ENCODE measurements around the gene TTLL3.

TTLL3 gene

GRCh38 chr3:9817436-9817835 lies 7.4 kb downstream of the TTLL3 start:
- no peaks in the 10 kb centered on the region for H3K9me3 ChIP-seq (ENCODE audit: control insufficient read depth, low read length)
- no peak overlapping the region for H3K4me3 ChIP-seq (ENCODE audit: insufficient read depth, low read depth, low read length, poor library complexity, severe bottlenecking)
- H3K36me3 ChIP-seq (ENCODE audit: control insufficient read depth, insufficient read depth, low read length) = peaks cover 4% of the 10 kb centered on the region
- H3K27ac ChIP-seq (ENCODE audit: insufficient read depth, low read length, poor library complexity, severe bottlenecking) = no peak overlapping the region
- H3K4me1 ChIP-seq (ENCODE audit: control insufficient read depth, insufficient read depth, low read length, poor library complexity, severe bottlenecking) = no peaks in the 10 kb centered on the region
- no peak for DNase-seq
- no peaks in the 10 kb centered on the region for H3K27me3 ChIP-seq (replicated peaks; ENCODE audit: control insufficient read depth, insufficient read depth, low read length, poor library complexity, severe bottlenecking)

- Histone ChIP-seq H3K9me3 (ENCODE audit: control insufficient read depth, low read length) (no peaks in the 10 kb centered on the region), H3K27ac (ENCODE audit: insufficient read depth, low read length, poor library complexity, severe bottlenecking) (no peak overlapping the region), H3K36me3 (ENCODE audit: control insufficient read depth, insufficient read depth, low read length) (peaks cover under 1% of the 10 kb centered on the region), H3K4me3 (ENCODE audit: insufficient read depth, low read depth, low read length, poor library complexity, severe bottlenecking) (no peak overlapping the region), H3K27me3 (replicated peaks; ENCODE audit: control insufficient read depth, insufficient read depth, low read length, poor library complexity, severe bottlenecking) (no peaks in the 10 kb centered on the region), H3K4me1 (ENCODE audit: control insufficient read depth, insufficient read depth, low read length, poor library complexity, severe bottlenecking) (no peaks in the 10 kb centered on the region)
- DNase-seq = no peak
Measured at GRCh38 chr3:9818666-9819335, 8.7 kb downstream of the TTLL3 start.

GRCh38 chr3:9820543-9820942 lies 10.5 kb downstream of the TTLL3 start:
- Histone ChIP-seq H3K36me3 (ENCODE audit: control insufficient read depth, insufficient read depth, low read length) (no peaks in the 10 kb centered on the region), H3K4me1 (ENCODE audit: control insufficient read depth, insufficient read depth, low read length, poor library complexity, severe bottlenecking) (no peaks in the 10 kb centered on the region), H3K27me3 (replicated peaks; ENCODE audit: control insufficient read depth, insufficient read depth, low read length, poor library complexity, severe bottlenecking) (no peaks in the 10 kb centered on the region), H3K27ac (ENCODE audit: insufficient read depth, low read length, poor library complexity, severe bottlenecking) (no peak overlapping the region), H3K9me3 (ENCODE audit: control insufficient read depth, low read length) (no peaks in the 10 kb centered on the region), H3K4me3 (ENCODE audit: insufficient read depth, low read depth, low read length, poor library complexity, severe bottlenecking) (no peak overlapping the region)
- DNase-seq = no peak

- no peak for DNase-seq
- no peaks in the 10 kb centered on the region for H3K27me3 ChIP-seq (replicated peaks; ENCODE audit: control insufficient read depth, insufficient read depth, low read length, poor library complexity, severe bottlenecking)
- no peak overlapping the region for H3K27ac ChIP-seq (ENCODE audit: insufficient read depth, low read length, poor library complexity, severe bottlenecking)
- no peaks in the 10 kb centered on the region for H3K36me3 ChIP-seq (ENCODE audit: control insufficient read depth, insufficient read depth, low read length)
- H3K4me3 ChIP-seq (ENCODE audit: insufficient read depth, low read depth, low read length, poor library complexity, severe bottlenecking) = no peak overlapping the region
- H3K9me3 ChIP-seq (ENCODE audit: control insufficient read depth, low read length) = no peaks in the 10 kb centered on the region
- H3K4me1 ChIP-seq (ENCODE audit: control insufficient read depth, insufficient read depth, low read length, poor library complexity, severe bottlenecking) = no peaks in the 10 kb centered on the region
Measured at GRCh38 chr3:9820946-9821345, 10.9 kb downstream of the TTLL3 start.

- no peak for DNase-seq
- no peak overlapping the region for H3K4me3 ChIP-seq (ENCODE audit: insufficient read depth, low read depth, low read length, poor library complexity, severe bottlenecking)
- H3K36me3 ChIP-seq (ENCODE audit: control insufficient read depth, insufficient read depth, low read length) = no peaks in the 10 kb centered on the region
- no peak overlapping the region for H3K27ac ChIP-seq (ENCODE audit: insufficient read depth, low read length, poor library complexity, severe bottlenecking)
- no peaks in the 10 kb centered on the region for H3K27me3 ChIP-seq (replicated peaks; ENCODE audit: control insufficient read depth, insufficient read depth, low read length, poor library complexity, severe bottlenecking)
- H3K4me1 ChIP-seq (ENCODE audit: control insufficient read depth, insufficient read depth, low read length, poor library complexity, severe bottlenecking) = no peaks in the 10 kb centered on the region
- no peaks in the 10 kb centered on the region for H3K9me3 ChIP-seq (ENCODE audit: control insufficient read depth, low read length)
Measured at GRCh38 chr3:9825451-9826040, 15.5 kb downstream of the TTLL3 start.

- H3K9me3 ChIP-seq (ENCODE audit: control insufficient read depth, low read length) = no peaks in the 10 kb centered on the region
- H3K27ac ChIP-seq (ENCODE audit: insufficient read depth, low read length, poor library complexity, severe bottlenecking) = no peak overlapping the region
- no peaks in the 10 kb centered on the region for H3K4me1 ChIP-seq (ENCODE audit: control insufficient read depth, insufficient read depth, low read length, poor library complexity, severe bottlenecking)
- no peaks in the 10 kb centered on the region for H3K36me3 ChIP-seq (ENCODE audit: control insufficient read depth, insufficient read depth, low read length)
- no peak overlapping the region for H3K4me3 ChIP-seq (ENCODE audit: insufficient read depth, low read depth, low read length, poor library complexity, severe bottlenecking)
- no peak for DNase-seq
- H3K27me3 ChIP-seq (replicated peaks; ENCODE audit: control insufficient read depth, insufficient read depth, low read length, poor library complexity, severe bottlenecking) = no peaks in the 10 kb centered on the region
Measured at GRCh38 chr3:9826815-9827573, 16.9 kb downstream of the TTLL3 start.

- DNase-seq = no peak
- Histone ChIP-seq H3K4me3 (ENCODE audit: insufficient read depth, low read depth, low read length, poor library complexity, severe bottlenecking) (no peak overlapping the region), H3K27me3 (replicated peaks; ENCODE audit: control insufficient read depth, insufficient read depth, low read length, poor library complexity, severe bottlenecking) (no peaks in the 10 kb centered on the region), H3K4me1 (ENCODE audit: control insufficient read depth, insufficient read depth, low read length, poor library complexity, severe bottlenecking) (no peaks in the 10 kb centered on the region), H3K9me3 (ENCODE audit: control insufficient read depth, low read length) (no peaks in the 10 kb centered on the region), H3K27ac (ENCODE audit: insufficient read depth, low read length, poor library complexity, severe bottlenecking) (no peak overlapping the region), H3K36me3 (ENCODE audit: control insufficient read depth, insufficient read depth, low read length) (peaks cover 8% of the 10 kb centered on the region)
Measured at GRCh38 chr3:9828801-9829755, 19.0 kb downstream of the TTLL3 start.

GRCh38 chr3:9831253-9831652 lies 21.2 kb downstream of the TTLL3 start:
- Histone ChIP-seq H3K36me3 (ENCODE audit: control insufficient read depth, insufficient read depth, low read length) (peaks cover 20% of the 10 kb centered on the region), H3K27me3 (replicated peaks; ENCODE audit: control insufficient read depth, insufficient read depth, low read length, poor library complexity, severe bottlenecking) (no peaks in the 10 kb centered on the region), H3K27ac (ENCODE audit: insufficient read depth, low read length, poor library complexity, severe bottlenecking) (no peak overlapping the region), H3K4me3 (ENCODE audit: insufficient read depth, low read depth, low read length, poor library complexity, severe bottlenecking) (no peak overlapping the region), H3K4me1 (ENCODE audit: control insufficient read depth, insufficient read depth, low read length, poor library complexity, severe bottlenecking) (no peaks in the 10 kb centered on the region), H3K9me3 (ENCODE audit: control insufficient read depth, low read length) (no peaks in the 10 kb centered on the region)
- no peak for DNase-seq

GRCh38 chr3:9833078-9833477 lies 23.0 kb downstream of the TTLL3 start:
- H3K4me1 ChIP-seq (ENCODE audit: control insufficient read depth, insufficient read depth, low read length, poor library complexity, severe bottlenecking) = no peaks in the 10 kb centered on the region
- H3K36me3 ChIP-seq (ENCODE audit: control insufficient read depth, insufficient read depth, low read length) = peaks cover 20% of the 10 kb centered on the region
- no peak for DNase-seq
- H3K27me3 ChIP-seq (replicated peaks; ENCODE audit: control insufficient read depth, insufficient read depth, low read length, poor library complexity, severe bottlenecking) = no peaks in the 10 kb centered on the region
- no peak overlapping the region for H3K27ac ChIP-seq (ENCODE audit: insufficient read depth, low read length, poor library complexity, severe bottlenecking)
- H3K4me3 ChIP-seq (ENCODE audit: insufficient read depth, low read depth, low read length, poor library complexity, severe bottlenecking) = no peak overlapping the region
- no peaks in the 10 kb centered on the region for H3K9me3 ChIP-seq (ENCODE audit: control insufficient read depth, low read length)

Measured in effector memory CD4-positive, alpha-beta T cell (primary cell).